KG1 (cell line): ENCODE data around the gene ZNF423.

Source experiments
- DNase-seq: peaks from one replicate; lab custom pipeline; 2025; lab: John Stamatoyannopoulos, UW

ZNF423 gene

GRCh38 chr16:49824593-49824992, 31.3 kb downstream of the ZNF423 start:
- no peak for DNase-seq

GRCh38 chr16:49822649-49823370, 33.1 kb downstream of the ZNF423 start:
- DNase-seq = no peak

GRCh38 chr16:49821614-49822282, 34.2 kb downstream of the ZNF423 start:
- no peak for DNase-seq

GRCh38 chr16:49821156-49821555, 34.8 kb downstream of the ZNF423 start:
- DNase-seq = no peak

GRCh38 chr16:49817754-49818507, 38.0 kb downstream of the ZNF423 start:
- no peak for DNase-seq

- DNase-seq = no peak
Observed at GRCh38 chr16:49816875-49817274, 39.0 kb downstream of the ZNF423 start.

GRCh38 chr16:49811644-49812334, 44.1 kb downstream of the ZNF423 start:
- DNase-seq = no peak

- DNase-seq = no peak
Observed at GRCh38 chr16:49810831-49811230, 45.1 kb downstream of the ZNF423 start.

GRCh38 chr16:49809561-49809960, 46.4 kb downstream of the ZNF423 start:
- no peak for DNase-seq

- no peak for DNase-seq
Observed at GRCh38 chr16:49809062-49809461, 46.9 kb downstream of the ZNF423 start.

GRCh38 chr16:49806446-49806845, 49.5 kb downstream of the ZNF423 start:
- peak; percentile 1 for DNase-seq

- no peak for DNase-seq
Observed at GRCh38 chr16:49801290-49801689, 54.6 kb downstream of the ZNF423 start.

GRCh38 chr16:49800876-49801275, 55.0 kb downstream of the ZNF423 start:
- DNase-seq = no peak

- no peak for DNase-seq
Observed at GRCh38 chr16:49800441-49800840, 55.5 kb downstream of the ZNF423 start.

GRCh38 chr16:49799172-49799571, 56.7 kb downstream of the ZNF423 start:
- no peak for DNase-seq

- no peak for DNase-seq
Observed at GRCh38 chr16:49795513-49795912, 60.4 kb downstream of the ZNF423 start.

- DNase-seq = no peak
Observed at GRCh38 chr16:49793244-49793643, 62.7 kb downstream of the ZNF423 start.

GRCh38 chr16:49789616-49790015, 66.3 kb downstream of the ZNF423 start:
- DNase-seq = no peak

- no peak for DNase-seq
Observed at GRCh38 chr16:49788986-49789385, 66.9 kb downstream of the ZNF423 start.

- no peak for DNase-seq
Observed at GRCh38 chr16:49788572-49788971, 67.3 kb downstream of the ZNF423 start.

- DNase-seq = no peak
Observed at GRCh38 chr16:49786926-49787557, 68.9 kb downstream of the ZNF423 start.

GRCh38 chr16:49785970-49786369, 69.9 kb downstream of the ZNF423 start:
- DNase-seq = no peak
